Right lobe of liver (tissue), 6 donors: ENCODE data around the gene GLOD5. TPM values are rescaled to one million over a fixed set of nuclear protein-coding genes. Genes with fewer than 3 reads are reported as not detected.

Source experiments
- ATAC-seq, 4 donors: fragments of 200-7000 bp; cut with Tn5 transposase; one replicate each; pipeline ENCODE4 v1.9.1; 2020; ENCODE audit warnings: mild to moderate bottlenecking in 4 of 4, moderate library complexity in 4 of 4
- DNase-seq, 3 donors: peaks; one replicate each; pipeline ENCODE4 v3.0.0-alpha.2; 2020
- H3K27ac ChIP-seq, 3 donors: fragments of 200-600 bp; one replicate each; pipeline ENCODE4 v1.8.0; 2022
- H3K27me3 ChIP-seq, 2 donors: fragments of 200-600 bp; one replicate each; pipeline ENCODE4 v1.8.0; 2022
- H3K36me3 ChIP-seq, 4 donors: fragments of 200-600 bp; sonication (generic) in 1 of 4; one replicate each; pipeline versions ENCODE4 v1.5.1 to v1.8.0; 2017 to 2022; ENCODE audit warnings: control low read depth in 1 of 4
- H3K4me1 ChIP-seq, 4 donors: fragments of 200-600 bp; sonication (generic) in 1 of 4; one replicate each; pipeline versions ENCODE4 v1.5.1 to v1.8.0; 2017 to 2022; ENCODE audit warnings: control low read depth in 1 of 4
- H3K4me3 ChIP-seq, 3 donors: fragments of 200-600 bp; one replicate each; pipeline ENCODE4 v1.8.0; 2022
- H3K9me3 ChIP-seq, 4 donors: fragments of 200-600 bp; sonication (generic) in 1 of 4; one replicate each; pipeline versions ENCODE4 v1.5.1 to v1.8.0; 2017 to 2022; ENCODE audit warnings: control low read depth in 1 of 4
- CTCF ChIP-seq, 4 donors: fragments of 200-600 bp in 3 of 4; fragments of 450-650 bp in 1 of 4; IDR thresholded peaks; one replicate each; pipeline versions ENCODE4 v1.5.1 to v1.8.0; 2016 to 2022; ENCODE audit warnings: antibody characterized with exemption in 4 of 4, mild to moderate bottlenecking in 2 of 4
- POLR2A ChIP-seq: fragments of 450-650 bp; IDR thresholded peaks from one replicate; pipeline ENCODE4 v1.6.1; 2017; ENCODE audit warnings: antibody characterized with exemption, mild to moderate bottlenecking
- WGBS: methylation state at CpG from one replicate; pipeline ENCODE4 v1.1.6; 2018; ENCODE audit warnings: low coverage, low lambda C conversion rate; ENCODE audit not compliant: insufficient coverage; ENCODE audit errors: missing lambda C conversion rate; 5-methylcytosine and 5-hydroxymethylcytosine counted together
- intact Hi-C, 2 donors: fragments of 100-400 bp; cut with DNase I; formaldehyde crosslinking; loops; one replicate each; pipeline versions ENCODE4 v1.11.2 to v1.14.1; 2022
- total RNA-seq, 6 experiments: library from RNA; depleted of rRNA in 2 of 6; stranded (reverse); fragments of >200 nt in 2 of 6; fragmentation: NEBNext Ultra II Directional in 3 of 6; extraction: Animal tissue kit (Norgen Biotek cat#: 25700) in 3 of 6; gene quantifications; one replicate each; pipeline versions ENCODE4 v1.1.0 to v1.2.4, GENCODE V29; 2016 to 2023
- donor health status: DM: no; HTN: yes; CAD: no.
- donor health status: DM: no; HTN: no; CAD: no.
- donor health status: DM: no; HTN: no; CAD: no.
- donor health status: DM: no; HTN: yes; CAD: no.
- donor health status: DM: no; HTN: yes; CAD: no.

Gene GLOD5
- total RNA-seq, 6 experiments from 2014 or later = 0.98 to 4.1 (median 2.9) TPM

DNA sequence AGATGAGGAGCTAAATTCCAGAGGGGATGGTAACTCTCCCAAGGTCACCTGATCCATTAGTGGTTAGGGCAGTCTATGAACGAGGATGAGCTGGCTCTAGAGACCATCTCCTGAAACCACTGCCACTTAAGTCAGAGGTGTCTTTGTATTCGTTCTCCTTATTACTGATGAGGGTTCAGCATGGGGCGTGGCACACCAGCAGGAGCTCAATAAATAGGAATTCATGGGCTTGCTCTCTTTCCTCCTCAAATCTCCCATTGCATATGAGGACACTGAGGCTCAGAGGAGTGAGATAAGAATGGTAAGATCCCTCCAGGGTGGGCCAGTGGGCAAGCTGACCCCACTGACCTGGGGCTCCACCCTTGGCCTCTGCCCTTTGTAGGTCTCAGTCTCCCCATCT is 23.2 kb downstream of the GLOD5 start:
- no peak for TF ChIP-seq POLR2A
- no peak for TF ChIP-seq CTCF (IDR thresholded peaks at IDR 0.05)
- Histone ChIP-seq H3K27ac (no peak overlapping the region), H3K4me3 (no peak overlapping the region), H3K36me3 (no peaks in the 10 kb centered on the region), H3K27me3 (no peaks in the 10 kb centered on the region), H3K9me3 (no peaks in the 10 kb centered on the region), H3K4me1 (no peaks in the 10 kb centered on the region)
- intact Hi-C loops = no loop called here
- ATAC-seq (no peak), DNase-seq (no peak)
- 25% methylated on average over 3 of the region's 3 CpGs for WGBS

DNA sequence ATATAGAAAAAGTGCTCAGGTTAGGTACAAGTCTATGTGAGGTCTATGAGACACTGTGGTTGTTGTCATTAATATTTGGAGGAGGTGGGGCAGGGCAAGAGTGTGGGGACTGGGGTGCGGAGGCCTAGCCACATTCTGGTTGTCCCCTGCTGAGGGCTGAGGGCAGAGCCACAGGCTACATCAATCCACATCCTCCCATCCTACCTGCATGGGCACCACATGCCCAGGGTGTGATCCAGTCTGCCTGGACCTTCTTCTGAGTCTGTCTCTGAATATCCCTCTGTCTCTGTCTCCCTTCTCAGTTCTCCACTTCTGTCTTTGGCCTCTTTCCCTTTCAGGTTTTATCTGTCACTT is 23.6 kb downstream of the GLOD5 start:
- no peak for TF ChIP-seq CTCF (IDR thresholded peaks at IDR 0.05)
- DNase-seq (no peak), ATAC-seq (peak in 1 of 4 donors; percentile 14)
- Histone ChIP-seq H3K4me1 (no peaks in the 10 kb centered on the region), H3K4me3 (no peak overlapping the region), H3K9me3 (no peaks in the 10 kb centered on the region), H3K36me3 (no peaks in the 10 kb centered on the region), H3K27me3 (no peaks in the 10 kb centered on the region), H3K27ac (no peak overlapping the region)
- intact Hi-C loops = no loop called here
- no CpG with 5 or more reads among the region's 1 CpG for WGBS

DNA sequence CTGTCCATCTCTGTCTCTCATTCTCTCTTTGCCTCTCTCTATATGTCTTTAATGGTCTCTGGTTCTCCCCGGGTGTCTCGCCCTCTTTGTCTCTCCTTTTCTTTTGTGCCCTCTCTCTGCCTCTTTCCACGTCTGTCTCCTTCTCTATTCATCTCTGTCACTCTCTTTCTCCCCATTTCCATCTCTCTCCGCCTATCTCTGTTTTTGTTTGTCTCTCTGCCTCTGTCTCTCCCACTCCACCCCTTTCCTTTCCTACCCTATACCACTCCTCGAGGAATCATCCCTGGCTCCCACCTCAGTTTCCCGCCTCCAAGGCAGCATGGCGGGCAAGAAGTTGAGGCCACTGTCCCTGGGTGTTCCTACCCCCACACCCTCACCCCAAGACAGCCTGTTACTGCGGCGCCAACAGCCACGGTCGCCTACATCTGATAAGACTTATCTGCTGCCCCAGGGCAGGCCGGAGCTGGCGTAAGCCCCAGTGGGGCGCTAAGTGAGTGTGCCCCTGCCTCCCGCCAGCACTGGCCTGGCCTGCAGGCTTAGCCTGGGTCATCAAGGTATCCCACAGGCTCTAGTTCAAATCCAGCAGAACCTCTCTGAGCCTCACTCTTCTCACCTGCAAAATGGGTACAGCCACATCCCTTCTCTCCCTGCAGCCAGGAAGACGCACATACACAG is 24.1 kb downstream of the GLOD5 start:
- no peaks in the 10 kb centered on the region for H3K36me3 ChIP-seq
- no peaks in the 10 kb centered on the region for H3K4me1 ChIP-seq
- H3K9me3 ChIP-seq = no peaks in the 10 kb centered on the region
- no peak overlapping the region for H3K4me3 ChIP-seq
- WGBS = 64% methylated on average over 14 of the region's 16 CpGs
- intact Hi-C loops = no loop called here
- no peak for TF ChIP-seq POLR2A
- TF ChIP-seq CTCF (IDR thresholded peaks at IDR 0.05) = no peak
- no peak for DNase-seq
- no peaks in the 10 kb centered on the region for H3K27me3 ChIP-seq
- no peak overlapping the region for H3K27ac ChIP-seq
- ATAC-seq = no peak

GRCh38 chrX:48786341-48786800 is 24.8 kb downstream of the GLOD5 start, which contains the start of gene GATA1:
Gene GATA1 (plus strand): TSS chrX:48786590. CDS start chrX:48791110, 4,520 bp downstream.
- WGBS = 61% methylated on average over 4 of the region's 7 CpGs
- no peak for TF ChIP-seq CTCF (IDR thresholded peaks at IDR 0.05)
- TF ChIP-seq POLR2A = no peak
- H3K9me3 ChIP-seq = no peaks in the 10 kb centered on the region
- DNase-seq (no peak), ATAC-seq (peak in 1 of 4 donors; percentile 16)
- no peak within 1 kb of the TSS for H3K27ac ChIP-seq
- H3K4me1 ChIP-seq = no peaks in the 10 kb centered on the region
- no peak within 1 kb of the TSS for H3K4me3 ChIP-seq
- no peaks in the 10 kb centered on the region for H3K36me3 ChIP-seq
- no peaks in the 10 kb centered on the region for H3K27me3 ChIP-seq
- intact Hi-C loops = no loop called here
